PC-3 (cell line): Measurements from ENCODE around the gene FCN2.

ENCODE experiments used
- CTCF ChIP-seq: fragments of 300-600 bp; sonication (generic); conservative IDR thresholded peaks from 2 replicates; pipeline ENCODE4 v1.5.1; 2017; ENCODE audit warnings: antibody characterized with exemption, low read depth, mild to moderate bottlenecking, low read length
- EZH2 ChIP-seq: fragments of 300-600 bp; sonication (generic); IDR thresholded peaks from one replicate; pipeline ENCODE4 v1.6.1; 2017; ENCODE audit warnings: antibody characterized with exemption, mild to moderate bottlenecking, low read length; ENCODE audit not compliant: unreplicated experiment

GRCh38 chr9:134884492-134884891 lies 3.9 kb downstream of the FCN2 start:
- no peak for TF ChIP-seq CTCF
- TF ChIP-seq EZH2, result no peak
